GM19455 (cell line): ENCODE results near the gene ANGPTL8.

ENCODE experiments used
- ATAC-seq: cut with Tn5 transposase; IDR thresholded peaks from one replicate; pipeline ENCODE4 v1.9.1; 2021; ENCODE audit not compliant: unreplicated experiment

Gene ANGPTL8

GRCh38 chr19:11203194-11204075 lies 36.0 kb upstream of the ANGPTL8 start:
- no peak for ATAC-seq

GRCh38 chr19:11204076-11204602 lies 35.3 kb upstream of the ANGPTL8 start:
- ATAC-seq = no peak

- ATAC-seq = no peak
Observed at GRCh38 chr19:11204943-11205349, 34.5 kb upstream of the ANGPTL8 start.

DNA sequence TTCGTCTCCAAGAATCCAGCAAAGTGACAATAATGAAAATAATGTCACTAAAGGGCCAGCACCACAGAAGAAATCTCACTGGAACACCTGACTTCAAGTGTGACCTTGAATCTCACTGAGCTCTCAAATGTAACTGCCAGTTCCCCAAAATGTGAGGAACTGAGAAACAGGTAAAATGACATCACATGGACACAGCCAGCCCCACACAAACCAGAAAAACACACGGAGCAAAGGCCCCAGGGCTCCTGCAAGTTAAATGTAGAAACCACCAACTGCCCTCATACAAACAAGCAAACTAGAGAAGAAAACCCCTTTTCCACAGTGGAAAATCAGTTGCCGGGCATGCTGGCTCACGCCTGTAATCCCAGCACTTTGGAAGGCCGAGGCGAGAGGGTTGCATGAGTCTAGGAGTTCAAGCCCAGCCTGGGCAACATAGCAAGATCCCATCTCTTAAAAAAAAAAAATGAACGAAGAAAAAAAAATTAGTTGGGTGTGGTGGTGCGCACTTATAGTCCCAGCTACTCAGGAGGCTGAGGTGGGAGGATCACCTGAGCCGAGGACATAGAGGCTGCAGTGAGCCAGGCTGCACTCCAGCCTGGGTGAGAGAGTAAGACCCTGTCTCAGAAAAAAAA lies 33.4 kb upstream of the ANGPTL8 start:
- ATAC-seq = no peak

DNA sequence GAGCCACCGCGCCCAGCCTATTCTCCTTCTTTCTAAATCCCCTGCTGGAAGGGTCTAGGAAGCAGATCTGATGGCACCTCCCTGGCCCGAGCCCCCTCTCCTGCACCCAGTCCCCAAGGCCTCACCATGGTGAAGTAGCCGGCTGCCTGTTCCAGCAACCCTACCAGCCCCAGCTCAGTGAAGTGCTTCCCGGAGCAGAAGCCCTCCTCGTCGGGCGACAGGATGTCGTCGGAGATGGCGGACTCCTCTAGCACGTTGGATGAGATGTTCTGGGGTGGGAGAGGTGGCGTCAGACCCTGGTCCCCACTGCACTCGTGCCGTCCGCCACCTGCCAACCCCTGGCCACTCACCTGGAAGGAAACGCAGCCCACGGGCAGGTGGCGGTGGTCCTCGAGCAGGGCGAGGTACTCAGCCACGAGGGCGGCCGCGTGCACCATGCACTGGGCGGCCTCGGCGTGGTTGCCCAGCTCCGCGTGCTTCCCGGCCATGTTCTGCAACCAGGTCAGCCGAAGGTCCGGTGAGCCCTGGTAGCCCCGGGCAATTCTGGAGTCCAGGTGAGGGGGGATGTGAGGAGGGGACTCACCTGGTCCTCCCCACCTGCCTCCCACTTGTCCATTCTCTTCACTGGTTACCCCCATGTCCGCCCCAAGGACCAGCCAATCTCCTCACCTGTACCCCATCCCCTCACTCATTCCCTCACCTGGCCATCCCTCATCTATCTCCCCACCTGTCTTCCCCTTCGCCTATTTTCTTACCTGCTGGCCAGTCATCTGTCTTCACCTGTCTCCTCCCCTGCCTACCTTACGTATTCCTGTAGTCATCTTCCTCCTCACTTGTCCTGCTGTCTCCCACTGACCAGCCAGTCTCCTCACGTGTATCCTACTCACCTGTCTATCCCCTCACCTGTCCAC lies 30.6 kb upstream of the ANGPTL8 start:
- no peak for ATAC-seq

GRCh38 chr19:11209839-11210655 lies 29.4 kb upstream of the ANGPTL8 start:
- ATAC-seq = no peak

DNA sequence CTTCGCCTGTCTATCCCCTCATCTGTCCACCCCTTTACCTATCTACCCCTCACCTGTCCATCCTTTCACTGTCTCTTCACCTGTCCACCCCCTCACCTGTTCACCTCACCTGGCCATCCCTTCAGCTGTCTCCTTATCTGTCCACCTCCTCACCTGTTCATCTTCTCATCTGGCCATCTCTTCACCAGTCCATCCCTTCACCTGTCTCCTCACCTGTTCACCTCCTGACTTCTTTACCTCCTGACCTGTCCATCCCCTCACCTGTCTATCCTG lies 28.8 kb upstream of the ANGPTL8 start:
- ATAC-seq = no peak

DNA sequence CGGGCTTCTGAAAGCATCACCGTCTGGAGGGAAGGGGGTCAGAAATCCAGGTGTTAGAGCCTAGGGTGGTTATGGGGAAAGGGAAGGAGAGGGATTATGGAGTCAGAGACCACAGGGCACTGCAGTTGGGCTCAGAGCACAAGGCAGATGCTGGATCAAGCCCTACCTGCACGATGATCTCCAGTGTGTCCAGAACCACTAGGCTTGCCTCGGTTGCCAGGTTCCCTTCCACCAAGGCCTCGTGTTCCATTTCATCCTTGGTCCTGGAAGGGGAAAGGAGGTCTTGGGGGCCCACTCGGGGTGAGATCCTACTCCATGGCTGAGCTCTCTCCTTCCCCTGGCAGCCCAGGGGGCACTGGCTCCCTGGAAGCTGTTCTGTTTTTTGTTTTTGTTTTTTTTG lies 25.0 kb upstream of the ANGPTL8 start:
- ATAC-seq = no peak

DNA sequence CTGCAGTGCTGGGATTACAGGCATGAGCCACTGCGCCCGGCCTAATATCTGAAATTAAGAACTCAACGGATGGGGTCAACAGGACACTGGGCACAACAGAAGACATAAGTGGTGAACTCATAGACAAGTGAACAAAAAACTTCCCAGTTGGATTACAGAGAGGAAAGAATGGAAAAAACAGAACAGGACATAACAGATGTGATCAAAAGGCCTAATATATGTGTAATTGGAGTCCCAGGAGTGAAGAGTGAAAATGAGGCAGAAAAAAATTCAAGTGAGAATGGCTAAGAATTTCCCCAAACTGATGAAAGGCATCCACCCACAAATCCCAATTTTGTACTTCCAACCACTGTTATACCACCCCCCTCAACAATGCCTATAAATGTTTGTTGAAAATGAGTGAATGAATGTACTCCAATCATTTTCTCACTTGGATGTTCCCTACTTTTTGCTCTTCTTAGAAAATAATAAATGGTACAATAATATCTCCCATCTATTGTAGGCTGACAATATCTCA lies 18.3 kb upstream of the ANGPTL8 start:
- ATAC-seq = no peak

- no peak for ATAC-seq
Observed at GRCh38 chr19:11223200-11223599, 16.2 kb upstream of the ANGPTL8 start.

- ATAC-seq = no peak
Observed at GRCh38 chr19:11224429-11224828, 15.0 kb upstream of the ANGPTL8 start.

- no peak for ATAC-seq
Observed at GRCh38 chr19:11225172-11225571, 14.2 kb upstream of the ANGPTL8 start.

GRCh38 chr19:11225815-11226214 lies 13.6 kb upstream of the ANGPTL8 start:
- ATAC-seq = no peak

DNA sequence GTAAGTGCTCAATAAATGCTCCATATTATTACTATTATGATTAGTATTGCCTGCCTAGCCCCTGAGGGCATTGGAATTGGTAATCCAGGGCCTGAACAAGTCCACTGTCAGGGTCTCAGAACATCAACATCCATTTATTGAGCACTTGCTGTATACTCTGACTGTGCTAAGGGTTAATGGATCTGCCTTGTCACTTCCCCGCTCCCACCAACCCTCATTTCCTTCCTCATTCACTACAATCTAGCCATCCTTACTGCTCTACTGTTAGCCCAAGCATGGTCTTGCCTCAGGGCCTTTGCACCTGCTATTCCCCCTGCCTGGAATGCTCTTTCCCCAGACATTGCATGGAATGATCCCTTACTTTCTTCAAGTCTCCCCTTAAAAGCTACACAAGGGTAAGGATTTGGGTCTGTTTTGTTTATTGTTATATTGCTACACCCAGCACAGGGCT lies 12.7 kb upstream of the ANGPTL8 start:
- no peak for ATAC-seq

- ATAC-seq = no peak
Observed at GRCh38 chr19:11227195-11227886, 12.1 kb upstream of the ANGPTL8 start.

DNA sequence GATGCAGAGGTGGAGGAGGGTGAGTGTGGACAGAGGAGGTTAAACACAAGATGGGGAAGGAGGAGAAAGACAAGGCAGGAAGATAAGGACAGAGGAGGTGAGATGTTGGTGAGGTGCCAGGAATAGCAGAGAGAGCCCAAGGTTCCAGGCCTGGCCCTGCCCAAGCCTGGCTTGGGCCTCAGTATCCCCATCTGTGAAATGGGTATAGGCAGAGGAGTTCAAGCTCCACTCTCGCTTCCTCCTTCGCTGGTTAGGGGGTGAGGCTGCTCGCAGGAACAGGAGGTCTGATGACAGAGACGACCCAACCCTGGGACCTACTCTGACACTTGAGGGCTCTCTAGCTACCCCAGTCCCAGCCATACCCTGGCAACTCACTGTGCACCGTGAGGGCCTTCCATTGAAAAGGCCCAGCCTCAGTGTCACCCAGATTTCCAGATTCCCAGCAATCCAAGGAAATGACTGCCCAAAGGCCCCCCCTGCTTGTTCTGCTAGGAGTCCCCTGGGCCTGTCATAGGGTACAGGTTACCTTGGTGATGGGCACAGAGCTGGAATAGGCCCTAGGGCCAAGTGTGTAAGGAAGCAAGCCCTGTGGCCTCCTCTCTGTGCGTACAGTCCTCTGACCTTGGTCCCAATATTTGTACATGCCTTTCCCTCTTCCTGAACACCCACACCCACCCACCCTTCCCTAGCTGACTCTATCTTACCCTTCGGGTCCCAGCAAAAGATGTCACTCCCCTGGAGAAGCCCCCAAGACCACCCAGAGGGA lies 8.6 kb upstream of the ANGPTL8 start:
- ATAC-seq = no peak

GRCh38 chr19:11232555-11232954 lies 6.9 kb upstream of the ANGPTL8 start:
- ATAC-seq = no peak

DNA sequence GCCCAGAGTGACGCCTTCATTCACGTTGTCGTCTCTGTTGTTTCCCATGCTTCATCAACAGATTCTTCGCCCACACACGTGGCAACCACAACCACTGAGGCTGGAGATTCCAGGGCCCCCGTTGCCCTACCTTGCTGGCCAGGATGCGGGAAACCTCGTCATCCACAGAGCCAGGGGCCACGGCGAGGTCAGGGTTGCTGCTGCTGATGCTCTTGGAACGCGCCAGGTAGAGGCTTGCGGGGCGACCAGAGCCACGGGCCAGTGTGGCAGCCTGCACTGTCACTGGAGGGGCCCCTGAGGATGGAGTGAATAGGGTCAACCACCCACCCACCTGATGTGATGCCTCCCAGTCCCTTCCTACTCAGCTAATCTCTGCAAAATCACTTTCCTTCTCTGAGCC lies 6.3 kb upstream of the ANGPTL8 start:
- ATAC-seq = no peak

DNA sequence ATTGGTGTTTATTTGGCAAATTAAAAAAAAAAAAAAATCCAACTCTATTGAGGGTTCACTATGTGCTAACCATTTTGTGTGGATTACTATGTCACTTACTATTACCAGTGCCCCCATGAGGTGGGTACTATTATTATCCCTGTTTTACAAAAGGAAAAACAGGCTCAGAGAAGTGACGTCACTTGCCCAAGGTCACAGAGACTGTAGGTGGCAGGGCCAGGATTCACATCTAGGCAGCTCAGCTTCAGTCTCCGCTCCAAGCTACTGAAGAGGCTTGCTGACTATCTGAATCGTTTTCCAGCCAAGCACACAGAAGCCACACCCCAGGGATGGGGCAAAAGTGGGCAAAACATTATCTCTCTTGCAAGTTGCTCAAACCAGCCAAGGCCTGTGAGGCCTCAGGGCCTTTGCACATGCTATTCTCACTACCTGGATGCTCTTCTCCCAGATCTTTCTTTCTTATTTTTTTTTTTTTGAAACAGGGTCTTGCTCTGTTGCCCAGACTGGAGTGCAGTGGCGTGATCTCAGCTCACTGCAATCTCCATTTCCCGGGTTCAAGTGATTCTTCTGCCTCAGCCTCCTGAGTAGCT lies 4.8 kb upstream of the ANGPTL8 start:
- no peak for ATAC-seq
